GM12878 (cell line): Measurements from ENCODE around the gene TMED6. TPM values are rescaled to one million over a fixed set of nuclear protein-coding genes. Genes with fewer than 3 reads are reported as not detected.
A peak's percentile ranks its signal among the peaks of the same experiment; 100 is the strongest.

Experiments
- ATAC-seq: fragments of 200-7000 bp; cut with Tn5 transposase; 3 replicates; pipeline ENCODE4 v1.9.1; 2020; ENCODE audit warnings: mild to moderate bottlenecking, moderate library complexity
- BruUV-seq: library from RNA; stranded (reverse); fragments of 400-500 nt; replicated peaks from 2 replicates; lab custom pipeline; 2021; lab: Mats Ljungman, UMichigan
- CTCF ChIA-PET: fragments of 300-600 bp; sonication (Branson Sonifier 250); formaldehyde crosslinking; extraction: SDS; loops from one replicate; lab custom pipeline; 2021; ENCODE audit warnings: inconsistent platforms; lab: Yijun Ruan, JAX
- POLR2A ChIA-PET: fragments of 350-600 bp; formaldehyde crosslinking; extraction: SDS; loops from one replicate; lab custom pipeline; 2021; ENCODE audit warnings: inconsistent platforms; lab: Charles Lee
- RAD21 ChIA-PET: fragments of 300-600 bp; sonication (Branson Sonifier 250); formaldehyde crosslinking; loops from one replicate; lab custom pipeline; 2023; ENCODE audit warnings: antibody characterized with exemption; ENCODE audit not compliant: unreplicated experiment; lab: Charles Lee
- SMC1A ChIA-PET: fragments of 300-600 bp; sonication (Branson Sonifier 250); formaldehyde crosslinking; loops from one replicate; lab custom pipeline; 2023; ENCODE audit not compliant: unreplicated experiment, uncharacterized antibody; lab: Charles Lee
- DNase-seq: peaks from one replicate; pipeline ENCODE4 v3.0.0-alpha.2; 2011; ENCODE audit warnings: low read depth, low spot score
- FAIRE-seq: peaks from 3 replicates; lab custom pipeline; 2011; peaks lifted over from hg19 to GRCh38; lab: Jason Lieb, UNC
- H2AFZ ChIP-seq: 2 replicates; pipeline ENCODE4 v1.6.0; 2011; ENCODE audit warnings: low read depth, low read length, control low read depth; ENCODE audit not compliant: control insufficient read depth
- H3K27ac ChIP-seq: 2 replicates; pipeline ENCODE4 v1.5.1; 2011; ENCODE audit warnings: control low read depth; ENCODE audit not compliant: control insufficient read depth, insufficient read depth
- H3K27me3 ChIP-seq, 2 experiments: replicated peaks in 1 of 2; 2 replicates each; pipeline versions ENCODE4 v1.6.0 to v1.6.1; 2011; ENCODE audit warnings: low read length in 1 of 2; ENCODE audit not compliant: control insufficient read depth in 2 of 2, insufficient read depth in 2 of 2
- H3K36me3 ChIP-seq, 2 experiments: 2 replicates each; pipeline ENCODE4 v1.5.1; 2011; ENCODE audit warnings: low read length in 1 of 2; ENCODE audit not compliant: control insufficient read depth in 2 of 2, insufficient read depth in 2 of 2
- H3K4me1 ChIP-seq: 2 replicates; pipeline ENCODE4 v1.6.1; 2011; ENCODE audit warnings: mild to moderate bottlenecking, low read length, moderate library complexity, mixed read lengths; ENCODE audit not compliant: control insufficient read depth, insufficient read depth
- H3K4me2 ChIP-seq: 2 replicates; pipeline ENCODE4 v1.6.0; 2011; ENCODE audit warnings: control low read depth; ENCODE audit not compliant: control insufficient read depth, insufficient read depth
- H3K4me3 ChIP-seq: fragments of 200-600 bp; sonication (generic); 2 replicates; pipeline ENCODE4 v1.5.1; 2016
- H3K79me2 ChIP-seq: 2 replicates; pipeline ENCODE4 v1.6.0; 2011; ENCODE audit warnings: low read length; ENCODE audit not compliant: control insufficient read depth, insufficient read depth
- H3K9ac ChIP-seq: 2 replicates; pipeline ENCODE4 v1.8.0; 2011; ENCODE audit warnings: low read length, control low read depth, mixed read lengths; ENCODE audit not compliant: control insufficient read depth, insufficient read depth
- H3K9me3 ChIP-seq: replicated peaks from 3 replicates; pipeline ENCODE4 v1.5.1; 2011; ENCODE audit warnings: mild to moderate bottlenecking, low read length; ENCODE audit not compliant: control insufficient read depth, insufficient read depth
- H4K20me1 ChIP-seq: 2 replicates; pipeline ENCODE4 v1.6.0; 2011; ENCODE audit not compliant: control insufficient read depth, insufficient read depth
- BACH1 ChIP-seq: fragments of 450-650 bp; IDR thresholded peaks from 2 replicates; pipeline ENCODE4 v1.6.1; 2017; ENCODE audit warnings: mild to moderate bottlenecking, borderline replicate concordance
- CHD2 ChIP-seq: IDR thresholded peaks from 2 replicates; pipeline ENCODE4 v1.6.1; 2011; ENCODE audit warnings: low read depth, low read length, improper control_type of control experiment, borderline replicate concordance
- CREM ChIP-seq: IDR thresholded peaks from 2 replicates; pipeline ENCODE4 v1.6.1; 2014; ENCODE audit warnings: antibody characterized with exemption, low read depth
- DPF2 ChIP-seq: fragments of 450-650 bp; IDR thresholded peaks from 2 replicates; pipeline ENCODE4 v1.6.1; 2017; ENCODE audit warnings: mild to moderate bottlenecking
- ETV6 ChIP-seq, 2 experiments: fragments of 450-650 bp in 1 of 2; IDR thresholded peaks in 1 of 2; conservative IDR thresholded peaks in 1 of 2; 2 replicates each; pipeline ENCODE4 v1.6.1; 2014; ENCODE audit warnings: antibody characterized with exemption in 1 of 2, borderline replicate concordance in 1 of 2, low read depth in 1 of 2, mild to moderate bottlenecking in 1 of 2, moderate library complexity in 1 of 2
- FOXM1 ChIP-seq: IDR thresholded peaks from 2 replicates; pipeline ENCODE4 v1.6.1; 2012; ENCODE audit warnings: low read depth, mild to moderate bottlenecking, inconsistent platforms, low read length, moderate library complexity
- HDAC2 ChIP-seq: fragments of 200-600 bp; sonication (generic); IDR thresholded peaks from 2 replicates; pipeline ENCODE4 v1.6.1; 2017
- MTA2 ChIP-seq: fragments of 450-650 bp; IDR thresholded peaks from 2 replicates; pipeline ENCODE4 v1.6.1; 2016; ENCODE audit warnings: low read depth, mild to moderate bottlenecking, moderate library complexity
- NR2C1 ChIP-seq: fragments of 450-650 bp; IDR thresholded peaks from 2 replicates; pipeline ENCODE4 v1.6.1; 2017; ENCODE audit warnings: antibody characterized with exemption, mild to moderate bottlenecking, moderate library complexity
- NR2F1 ChIP-seq: fragments of 450-650 bp; conservative IDR thresholded peaks from 2 replicates; pipeline ENCODE4 v1.6.1; 2017; ENCODE audit warnings: mild to moderate bottlenecking
- POLR2A ChIP-seq: IDR thresholded peaks from 2 replicates; pipeline ENCODE4 v1.6.1; 2011; ENCODE audit warnings: low read depth, mild to moderate bottlenecking, low read length
- RBBP5 ChIP-seq: fragments of 200-600 bp; sonication (generic); conservative IDR thresholded peaks from 2 replicates; pipeline ENCODE4 v1.6.1; 2016
- RUNX3 ChIP-seq: IDR thresholded peaks from 2 replicates; pipeline ENCODE4 v1.6.1; 2012; ENCODE audit warnings: low read length, inconsistent platforms
- SIX5 ChIP-seq: IDR thresholded peaks from 2 replicates; pipeline ENCODE4 v1.6.1; 2011; ENCODE audit warnings: mild to moderate bottlenecking, low read depth, low read length, moderate library complexity; ENCODE audit not compliant: severe bottlenecking
- SP1 ChIP-seq: IDR thresholded peaks from one replicate; pipeline ENCODE4 v1.6.1; 2011; ENCODE audit warnings: low read depth, low read length
- YBX1 ChIP-seq: fragments of 450-650 bp; IDR thresholded peaks from 2 replicates; pipeline ENCODE4 v1.6.1; 2016; ENCODE audit warnings: antibody characterized with exemption
- ZNF207 ChIP-seq: fragments of 450-650 bp; IDR thresholded peaks from 2 replicates; pipeline ENCODE4 v1.6.1; 2014; ENCODE audit warnings: antibody characterized with exemption, mild to moderate bottlenecking, borderline replicate concordance
- ZNF384 ChIP-seq: IDR thresholded peaks from 2 replicates; pipeline ENCODE4 v1.6.1; 2012; ENCODE audit warnings: low read depth, mild to moderate bottlenecking, low read length, improper control_type of control experiment, borderline replicate concordance
- WGBS: methylation state at CpG from one replicate; pipeline ENCODE4 v1.1.6; 2016; ENCODE audit warnings: low lambda C conversion rate; ENCODE audit not compliant: insufficient replicate concordance, insufficient coverage; ENCODE audit errors: missing lambda C conversion rate; 5-methylcytosine and 5-hydroxymethylcytosine counted together
- in situ Hi-C: fragments of 300-500 bp; cut with MboI; formaldehyde crosslinking; loops from 9 replicates; pipeline ENCODE4 v1.14.3; 2018; ENCODE audit warnings: mixed read lengths
- intact Hi-C: fragments of 100-400 bp; cut with micrococcal nuclease; formaldehyde crosslinking; loops from one replicate; pipeline ENCODE4 v1.14.2; 2022; ENCODE audit not compliant: unreplicated experiment
- polyA plus RNA-seq, 11 experiments: library from polyadenylated mRNA; depleted of rRNA in 4 of 11; unstranded in 6 of 11; stranded (reverse) in 5 of 11; fragments of >200 nt; fragmentation: Nextera tagmentation in 4 of 11; fragmentation: Illumina TruSeq in 1 of 11; extraction: Ambion mirVana in 4 of 11; extraction: Trizol in 1 of 11; gene quantifications; 1 replicate in 1 of 11; 2 replicates in 10 of 11; pipeline versions ENCODE4 v1.2.1 to v1.2.3, GENCODE V29; 2011 to 2016; ENCODE audit warnings: inconsistent platforms in 2 of 11, missing spikeins in 2 of 11, low read depth in 1 of 11
- total RNA-seq, 4 experiments: library from RNA; depleted of rRNA in 3 of 4; stranded (reverse); fragments of >200 nt in 3 of 4; fragmentation: Illumina TruSeq in 1 of 4; extraction: Trizol in 1 of 4; gene quantifications; 2 replicates each; pipeline versions ENCODE4 v1.2.1 to v1.2.3, GENCODE V29; 2013 to 2021
- TF ChIP-seq, protein P1 (sequence below): IDR thresholded peaks from 2 replicates; pipeline ENCODE4 v1.6.1; 2011; ENCODE audit warnings: borderline replicate concordance, low read depth, mild to moderate bottlenecking, moderate library complexity, low read length; ENCODE audit not compliant: insufficient read depth, poor library complexity, severe bottlenecking

TMED6 gene
- total and polyA plus RNA-seq, 10 of the 15 experiments (the other 5 are each of a cell fraction or from before 2014, with no cell fraction given): 0.27 to 1.7 (median 0.78) TPM

DNA sequence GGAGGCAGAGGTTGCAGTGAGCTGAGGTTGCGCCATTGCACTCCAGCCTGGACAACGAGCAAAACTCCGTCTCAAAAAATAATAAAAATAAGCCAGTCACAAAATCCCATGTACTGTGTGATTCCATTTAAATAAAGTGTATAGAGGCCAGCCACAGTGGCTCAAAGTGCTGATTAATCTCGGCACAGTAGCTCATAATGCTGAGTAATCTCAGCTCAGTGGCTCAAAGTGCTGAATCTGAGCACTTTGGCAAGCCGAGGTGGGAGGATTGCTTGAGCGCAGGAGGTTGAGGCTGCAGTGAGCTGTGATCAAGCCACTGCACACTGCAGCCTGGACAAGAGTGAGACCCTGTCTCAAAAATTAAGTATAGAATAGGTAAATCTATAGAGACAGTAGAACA lies 4.9 kb downstream of the TMED6 start:
- RAD21 ChIA-PET: no interaction called here

DNA sequence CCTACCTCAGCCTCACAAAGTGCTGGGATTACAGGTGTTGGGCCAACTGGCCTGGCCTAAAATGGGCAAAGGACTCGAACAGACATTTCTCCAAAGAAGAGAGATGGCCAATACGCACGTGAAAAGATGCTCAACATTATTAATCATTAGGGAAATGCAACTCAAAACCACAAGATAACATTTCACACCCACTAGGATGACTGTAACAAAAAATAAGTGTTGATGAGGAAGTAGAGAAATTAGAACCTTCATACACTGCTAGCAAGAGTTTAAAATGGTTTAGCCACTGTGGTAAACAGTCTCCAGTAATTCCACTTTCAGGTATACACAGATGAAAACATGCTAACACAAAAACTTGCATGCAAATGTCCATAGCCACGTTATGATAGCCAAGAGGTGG lies 5.7 kb downstream of the TMED6 start:
- ChIA-PET CTCF (no interaction called here), POLR2A (interaction anchor here (1.1 to 1.2 kb wide), 2 partner anchors 10 to 39 kb away, joined by 3 read pairs; no protein-coding TSS in a partner anchor), RAD21 (no interaction called here), SMC1A (no interaction called here)
- FAIRE-seq: peak; percentile 71
- Histone ChIP-seq H4K20me1 (peaks cover 4% of the 10 kb centered on the region), H3K4me3 (no peak overlapping the region), H3K27ac (no peak overlapping the region), H3K4me1 (peaks cover 14% of the 10 kb centered on the region), H3K9me3 (no peaks in the 10 kb centered on the region), H3K4me2 (no peak overlapping the region), H2AFZ (no peak overlapping the region), H3K79me2 (peaks cover 13% of the 10 kb centered on the region), H3K9ac (no peak overlapping the region), H3K27me3 (no peaks in the 10 kb centered on the region), H3K36me3 (peaks cover 0 to 20% of the 10 kb centered on the region in 2 experiments; a peak in 3 of 4 replicates)
- WGBS: 23% methylated on average over 4 of the region's 4 CpGs
- peak; percentile 5 for DNase-seq
- intact Hi-C loops (no loop called here), in situ Hi-C loops (no loop called here)
- BruUV-seq: no TSS peak
- peak; percentile 80 for ATAC-seq
- TF ChIP-seq FOXM1: no peak
- TF ChIP-seq ETV6 (conservative IDR thresholded peaks at IDR 0.05 in 1 of 2, IDR thresholded peaks at IDR 0.05 in 1 of 2; ENCODE audit: borderline replicate concordance in 1 of 2, low read depth in 1 of 2): no peak
- no peak for TF ChIP-seq ZNF384
- TF ChIP-seq NR2F1: no peak
- peak; percentile 65 for TF ChIP-seq RUNX3
- TF ChIP-seq ZNF207: no peak
- no peak for TF ChIP-seq POLR2A
- no peak for TF ChIP-seq NR2C1
- TF ChIP-seq SP1: no peak
- TF ChIP-seq SIX5: no peak
- TF ChIP-seq YBX1: no peak
- 0 out of 2 replicates have a peak, but pooled peaks have one; percentile 18 for TF ChIP-seq DPF2
- peak; percentile 75 for TF ChIP-seq MTA2
- TF ChIP-seq CREM: no peak
- TF ChIP-seq CHD2: no peak
- no peak for TF ChIP-seq BACH1
- TF ChIP-seq HDAC2: no peak

More for the DNA sequence above, 4.9 kb downstream of the TMED6 start:
- Histone ChIP-seq H3K79me2 (peaks cover 6% of the 10 kb centered on the region), H2AFZ (no peak overlapping the region), H3K9ac (no peak overlapping the region), H4K20me1 (peaks cover under 1% of the 10 kb centered on the region; the same call in 1 of the 2 replicates), H3K36me3 (peaks cover 0 to 14% of the 10 kb centered on the region in 2 experiments; a peak in 2 of 4 replicates), H3K4me1 (peaks cover 14% of the 10 kb centered on the region), H3K9me3 (no peaks in the 10 kb centered on the region), H3K27ac (no peak overlapping the region), H3K27me3 (no peaks in the 10 kb centered on the region), H3K4me2 (no peak overlapping the region), H3K4me3 (no peak overlapping the region)
- in situ Hi-C loops (no loop called here), intact Hi-C loops (no loop called here)
- POLR2A ChIA-PET: interaction anchor here (1.1 to 1.2 kb wide), 2 partner anchors 9 to 38 kb away, joined by 3 read pairs; no protein-coding TSS in a partner anchor
- WGBS: 81% methylated on average over 6 of the region's 6 CpGs
- DNase-seq (no peak), ATAC-seq (no peak), FAIRE-seq (no peak)
- SMC1A ChIA-PET: interaction anchor here (0.5 to 0.9 kb wide), 2 partner anchors 38 to 205 kb away, joined by 3 to 4 read pairs; no protein-coding TSS in a partner anchor
- no TSS peak for BruUV-seq
- no peak for TF ChIP-seq YBX1
- TF ChIP-seq, protein P1, sequence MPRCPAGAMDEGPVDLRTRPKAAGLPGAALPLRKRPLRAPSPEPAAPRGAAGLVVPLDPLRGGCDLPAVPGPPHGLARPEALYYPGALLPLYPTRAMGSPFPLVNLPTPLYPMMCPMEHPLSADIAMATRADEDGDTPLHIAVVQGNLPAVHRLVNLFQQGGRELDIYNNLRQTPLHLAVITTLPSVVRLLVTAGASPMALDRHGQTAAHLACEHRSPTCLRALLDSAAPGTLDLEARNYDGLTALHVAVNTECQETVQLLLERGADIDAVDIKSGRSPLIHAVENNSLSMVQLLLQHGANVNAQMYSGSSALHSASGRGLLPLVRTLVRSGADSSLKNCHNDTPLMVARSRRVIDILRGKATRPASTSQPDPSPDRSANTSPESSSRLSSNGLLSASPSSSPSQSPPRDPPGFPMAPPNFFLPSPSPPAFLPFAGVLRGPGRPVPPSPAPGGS: peak; percentile 12
- TF ChIP-seq RBBP5: no peak
- CTCF ChIA-PET: interaction anchor here (0.5 to 0.6 kb wide), 3 partner anchors 20 to 241 kb away, joined by 3 read pairs; partner anchors contain the start of gene HAS3
